ENCODE results near the gene SCAF4. TPM values are rescaled to one million over a fixed set of nuclear protein-coding genes. Genes with fewer than 3 reads are reported as not detected.

The SCAF4 gene
- total and polyA plus RNA-seq, 2 donors (not counting 3 experiments of a cell fraction or from before 2014, with no cell fraction given): 12.2 to 41.2 TPM

DNA sequence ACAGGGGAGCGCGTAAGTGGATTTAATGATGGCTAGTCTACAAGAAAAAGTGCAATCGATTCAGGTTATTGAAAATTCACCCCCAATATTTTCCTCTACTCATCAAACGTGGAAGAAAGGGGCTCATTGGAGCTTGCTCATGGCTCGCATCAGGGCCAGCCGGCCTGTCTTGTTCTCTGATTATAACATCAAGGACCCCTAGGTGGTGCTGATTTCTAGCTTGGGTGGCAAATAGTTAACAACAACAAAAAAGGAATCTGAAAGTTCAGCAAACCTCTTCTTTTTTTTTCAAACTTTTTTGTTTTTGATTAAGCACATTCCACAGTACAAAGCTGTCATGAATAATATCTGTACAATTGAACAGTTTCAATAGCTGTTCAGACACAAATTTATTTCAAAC, 108.3 kb downstream of the SCAF4 start:
- dilution Hi-C loops (cut with MboI; ENCODE audit: extremely low pct_ligation_motif_present, low sequenced_read_pairs) (no loop called here), intact Hi-C loops (cut with micrococcal nuclease) (no loop called here)
- BruUV-seq (replicated peaks): no TSS peak
- no peak overlapping the region for H2AFZ ChIP-seq (ENCODE audit: low read depth, low read length)
- no peaks in the 10 kb centered on the region for H3K4me1 ChIP-seq (ENCODE audit: control insufficient read depth, extremely low read depth, insufficient read depth, low read length)
- DNase-seq (ENCODE audit: low read depth, low spot score) (peak; percentile 8), FAIRE-seq (no peak)
- H3K27me3 ChIP-seq (ENCODE audit: control insufficient read depth in 2 of 2, insufficient read depth in 2 of 2, low read length in 2 of 2): peaks cover 0 to 6% of the 10 kb centered on the region in 2 experiments
- TF ChIP-seq POLR2A (IDR thresholded peaks at IDR 0.05; ENCODE audit: low read depth, low read length): no peak
- no peak for TF ChIP-seq FOS (IDR thresholded peaks at IDR 0.05; ENCODE audit: borderline replicate concordance, insufficient read depth, low read length)
- TF ChIP-seq EZH2 (IDR thresholded peaks at IDR 0.05; ENCODE audit: borderline replicate concordance, low read depth, low read length, severe bottlenecking): no peak
- TF ChIP-seq, protein P1, sequence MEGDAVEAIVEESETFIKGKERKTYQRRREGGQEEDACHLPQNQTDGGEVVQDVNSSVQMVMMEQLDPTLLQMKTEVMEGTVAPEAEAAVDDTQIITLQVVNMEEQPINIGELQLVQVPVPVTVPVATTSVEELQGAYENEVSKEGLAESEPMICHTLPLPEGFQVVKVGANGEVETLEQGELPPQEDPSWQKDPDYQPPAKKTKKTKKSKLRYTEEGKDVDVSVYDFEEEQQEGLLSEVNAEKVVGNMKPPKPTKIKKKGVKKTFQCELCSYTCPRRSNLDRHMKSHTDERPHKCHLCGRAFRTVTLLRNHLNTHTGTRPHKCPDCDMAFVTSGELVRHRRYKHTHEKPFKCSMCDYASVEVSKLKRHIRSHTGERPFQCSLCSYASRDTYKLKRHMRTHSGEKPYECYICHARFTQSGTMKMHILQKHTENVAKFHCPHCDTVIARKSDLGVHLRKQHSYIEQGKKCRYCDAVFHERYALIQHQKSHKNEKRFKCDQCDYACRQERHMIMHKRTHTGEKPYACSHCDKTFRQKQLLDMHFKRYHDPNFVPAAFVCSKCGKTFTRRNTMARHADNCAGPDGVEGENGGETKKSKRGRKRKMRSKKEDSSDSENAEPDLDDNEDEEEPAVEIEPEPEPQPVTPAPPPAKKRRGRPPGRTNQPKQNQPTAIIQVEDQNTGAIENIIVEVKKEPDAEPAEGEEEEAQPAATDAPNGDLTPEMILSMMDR (IDR thresholded peaks at IDR 0.05; ENCODE audit: extremely low read depth in 1 of 2, insufficient read depth in 1 of 2, low read depth in 1 of 2, low read length in 2 of 2): peak; percentile 8 to 11
- H3K9me3 ChIP-seq (replicated peaks; ENCODE audit: control insufficient read depth, insufficient read depth, low read length): no peaks in the 10 kb centered on the region
- ChIA-PET POLR2A (no interaction called here), CTCF (interaction anchor here (0.9 to 1.1 kb wide), 4 partner anchors 11 to 63 kb away, joined by 3 read pairs; no protein-coding TSS in a partner anchor)
- H3K9me1 ChIP-seq (replicated peaks; ENCODE audit: control insufficient read depth, extremely low read depth, insufficient read depth, low read length): no peaks in the 10 kb centered on the region
- H4K20me1 ChIP-seq (replicated peaks; ENCODE audit: control insufficient read depth, extremely low read depth, insufficient read depth, low read length): no peaks in the 10 kb centered on the region
- no peak overlapping the region for H3K4me3 ChIP-seq (replicated peaks in 1 of 3; ENCODE audit: insufficient read depth in 1 of 3, low read depth in 1 of 3, low read length in 3 of 3)
- H3K9ac ChIP-seq (replicated peaks; ENCODE audit: extremely low read depth, insufficient read depth, low read length): no peak overlapping the region
- H3K36me3 ChIP-seq (ENCODE audit: control insufficient read depth in 2 of 2, extremely low read depth in 1 of 2, insufficient read depth in 2 of 2, low read length in 2 of 2): no peaks in the 10 kb centered on the region
- H3K27ac ChIP-seq (ENCODE audit: insufficient read depth, low read depth, low read length): no peak overlapping the region
- no peak overlapping the region for H3K4me2 ChIP-seq (ENCODE audit: insufficient read depth, low read length)
- no peaks in the 10 kb centered on the region for H3K79me2 ChIP-seq (ENCODE audit: control insufficient read depth, insufficient read depth, low read length)

- Histone ChIP-seq H3K27ac (ENCODE audit: insufficient read depth, low read depth, low read length) (no peak overlapping the region), H3K36me3 (ENCODE audit: control insufficient read depth in 2 of 2, extremely low read depth in 1 of 2, insufficient read depth in 2 of 2, low read length in 2 of 2) (no peaks in the 10 kb centered on the region), H4K20me1 (replicated peaks; ENCODE audit: control insufficient read depth, extremely low read depth, insufficient read depth, low read length) (no peaks in the 10 kb centered on the region), H3K4me2 (ENCODE audit: insufficient read depth, low read length) (no peak overlapping the region), H3K9ac (replicated peaks; ENCODE audit: extremely low read depth, insufficient read depth, low read length) (no peak overlapping the region), H2AFZ (ENCODE audit: low read depth, low read length) (no peak overlapping the region), H3K4me1 (ENCODE audit: control insufficient read depth, extremely low read depth, insufficient read depth, low read length) (no peaks in the 10 kb centered on the region), H3K27me3 (ENCODE audit: control insufficient read depth in 2 of 2, insufficient read depth in 2 of 2, low read length in 2 of 2) (peaks cover 0 to 6% of the 10 kb centered on the region in 2 experiments), H3K9me3 (replicated peaks; ENCODE audit: control insufficient read depth, insufficient read depth, low read length) (no peaks in the 10 kb centered on the region), H3K79me2 (ENCODE audit: control insufficient read depth, insufficient read depth, low read length) (no peaks in the 10 kb centered on the region), H3K9me1 (replicated peaks; ENCODE audit: control insufficient read depth, extremely low read depth, insufficient read depth, low read length) (no peaks in the 10 kb centered on the region), H3K4me3 (replicated peaks in 1 of 3; ENCODE audit: insufficient read depth in 1 of 3, low read depth in 1 of 3, low read length in 3 of 3) (no peak overlapping the region)
- intact Hi-C loops (cut with micrococcal nuclease) (no loop called here), dilution Hi-C loops (cut with MboI; ENCODE audit: extremely low pct_ligation_motif_present, low sequenced_read_pairs) (no loop called here)
- BruUV-seq (replicated peaks): no TSS peak
- TF ChIP-seq EZH2 (IDR thresholded peaks at IDR 0.05; ENCODE audit: borderline replicate concordance, low read depth, low read length, severe bottlenecking): no peak
- TF ChIP-seq, protein P1 (IDR thresholded peaks at IDR 0.05; ENCODE audit: extremely low read depth in 1 of 2, insufficient read depth in 1 of 2, low read depth in 1 of 2, low read length in 2 of 2): no peak
- TF ChIP-seq POLR2AphosphoS5 (IDR thresholded peaks at IDR 0.05; ENCODE audit: insufficient read depth, low read depth, low read length): no peak
- no peak for TF ChIP-seq JUN (IDR thresholded peaks at IDR 0.05; ENCODE audit: borderline replicate concordance, insufficient read depth, insufficient read length, low read depth)
- TF ChIP-seq MYC (IDR thresholded peaks at IDR 0.05; ENCODE audit: low read depth, low read length): no peak
- TF ChIP-seq, protein P2, sequence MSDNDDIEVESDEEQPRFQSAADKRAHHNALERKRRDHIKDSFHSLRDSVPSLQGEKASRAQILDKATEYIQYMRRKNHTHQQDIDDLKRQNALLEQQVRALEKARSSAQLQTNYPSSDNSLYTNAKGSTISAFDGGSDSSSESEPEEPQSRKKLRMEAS (IDR thresholded peaks at IDR 0.05; ENCODE audit: insufficient read depth, insufficient read length): no peak
- TF ChIP-seq GATA2 (IDR thresholded peaks at IDR 0.05; ENCODE audit: insufficient read depth, insufficient read length, low read depth, low read length): no peak
- TF ChIP-seq FOS (IDR thresholded peaks at IDR 0.05; ENCODE audit: borderline replicate concordance, insufficient read depth, low read length): no peak
- no peak for TF ChIP-seq POLR2A (IDR thresholded peaks at IDR 0.05; ENCODE audit: low read depth, low read length)
- DNase-seq (ENCODE audit: low read depth, low spot score) (no peak), FAIRE-seq (no peak)
- CTCF ChIA-PET: no interaction called here
- POLR2A ChIA-PET: no interaction called here
Measured at GRCh38 chr21:31622397-31622796, 109.5 kb downstream of the SCAF4 start.

Data from endothelial cell of umbilical vein (primary cell).